ENCODE measurements around the gene NT5C. TPM values are rescaled to one million over a fixed set of nuclear protein-coding genes. Genes with fewer than 3 reads are reported as not detected.

The NT5C gene
- total RNA-seq, 1 donor from 2014 or later: 24.6 TPM

DNA sequence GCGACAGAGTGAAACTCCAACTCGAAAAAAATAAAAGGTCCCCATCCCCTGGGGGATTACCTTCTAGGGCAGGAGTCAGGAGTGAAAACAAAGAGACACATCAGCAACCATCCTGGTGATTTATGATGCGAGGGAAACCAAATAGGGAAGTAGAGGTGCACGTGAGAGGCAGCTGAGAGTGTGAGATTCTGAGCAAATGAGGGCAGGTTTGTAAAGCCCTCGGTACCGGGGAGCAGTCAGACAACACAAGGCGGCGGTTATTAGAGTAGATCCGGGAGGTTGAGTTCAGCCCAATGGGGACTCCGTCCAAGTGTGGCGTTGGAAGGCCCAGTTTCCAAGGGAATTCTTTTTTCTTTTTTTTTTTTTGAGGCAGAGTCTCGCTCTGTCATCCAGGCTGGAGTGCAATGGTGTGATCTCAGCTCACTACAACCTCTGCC lies 29.1 kb downstream of the NT5C start:
- DNase-seq: no peak
- intact Hi-C loops (cut with DNase I): no loop called here
- ATAC-seq (ENCODE audit: poor library complexity): no peak

GRCh38 chr17:75099881-75100595 lies 31.5 kb downstream of the NT5C start:
- no peak for ATAC-seq (ENCODE audit: poor library complexity)
- intact Hi-C loops (cut with DNase I): no loop called here
- DNase-seq: no peak

- intact Hi-C loops (cut with DNase I): no loop called here
- ATAC-seq (ENCODE audit: poor library complexity) (no peak), DNase-seq (no peak)
Observed at GRCh38 chr17:75098861-75099260, 32.7 kb downstream of the NT5C start.

GRCh38 chr17:75097865-75098264 lies 33.7 kb downstream of the NT5C start:
- no peak for ATAC-seq (ENCODE audit: poor library complexity)
- intact Hi-C loops (cut with DNase I): no loop called here
- no peak for DNase-seq

- intact Hi-C loops (cut with DNase I): no loop called here
- ATAC-seq (ENCODE audit: poor library complexity): peak; percentile 84
- peak; percentile 81 for DNase-seq
Observed at GRCh38 chr17:75096082-75096625, 35.4 kb downstream of the NT5C start.

DNA sequence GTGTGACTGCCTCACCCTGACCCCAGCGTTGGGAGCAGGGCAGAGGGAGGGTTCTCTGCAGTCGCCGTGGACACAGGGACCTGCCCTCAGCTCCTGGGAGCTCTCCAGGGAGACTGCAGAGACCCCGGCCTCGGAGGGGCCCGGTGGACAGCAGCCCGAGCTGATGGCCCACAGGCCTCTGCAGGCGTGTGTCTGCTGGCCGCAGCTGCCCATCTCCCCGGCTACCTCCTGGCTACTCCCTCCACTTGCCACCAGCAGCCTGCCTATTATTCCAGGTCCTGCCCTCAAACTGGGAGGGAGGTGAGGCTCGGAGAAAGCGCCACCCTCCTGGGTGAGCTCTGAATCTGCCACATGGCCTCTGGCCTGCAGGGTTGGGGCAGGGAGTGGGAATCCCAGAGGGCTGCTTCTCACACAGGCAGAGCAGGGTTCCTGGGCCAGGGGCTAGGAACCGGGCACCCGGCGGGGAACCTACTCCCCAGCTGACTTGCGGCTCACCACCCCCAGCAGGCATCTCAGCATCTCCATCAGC lies 36.6 kb downstream of the NT5C start:
- intact Hi-C loops (cut with DNase I): no loop called here
- DNase-seq: no peak

GRCh38 chr17:75093548-75094158 lies 37.9 kb downstream of the NT5C start:
- ATAC-seq (ENCODE audit: poor library complexity) (no peak), DNase-seq (no peak)
- intact Hi-C loops (cut with DNase I): no loop called here

More for the DNA sequence above, 36.6 kb downstream of the NT5C start:
- no peak for ATAC-seq (ENCODE audit: poor library complexity)

DNA sequence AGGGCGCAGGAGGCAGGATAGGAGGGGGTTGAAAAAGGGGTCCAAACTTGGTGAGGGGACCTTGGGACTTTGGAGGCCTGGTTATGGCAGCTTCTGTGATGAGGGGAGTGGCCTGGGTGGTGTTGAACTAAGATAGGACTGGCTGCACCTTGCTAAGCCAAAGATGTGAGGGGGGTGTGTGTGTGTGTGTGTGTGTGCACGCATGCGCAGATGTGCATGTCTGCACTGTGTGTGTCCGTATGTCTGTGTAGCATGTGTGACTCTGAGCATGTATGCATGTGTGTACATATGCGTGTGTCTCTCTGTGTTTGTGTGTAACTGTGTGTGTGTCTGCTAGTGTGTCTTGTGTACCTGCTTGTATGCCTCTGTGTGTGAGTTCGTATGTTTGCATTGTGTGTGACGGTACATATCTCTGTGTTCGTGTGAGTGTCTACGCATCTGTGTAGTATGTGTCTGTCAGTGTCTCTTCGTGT lies 39.7 kb downstream of the NT5C start:
- intact Hi-C loops (cut with DNase I): no loop called here
- DNase-seq (no peak), ATAC-seq (ENCODE audit: poor library complexity) (no peak)

GRCh38 chr17:75090871-75091854 lies 40.4 kb downstream of the NT5C start:
- ATAC-seq (ENCODE audit: poor library complexity): no peak
- intact Hi-C loops (cut with DNase I): no loop called here
- peak; percentile 71 for DNase-seq

DNA sequence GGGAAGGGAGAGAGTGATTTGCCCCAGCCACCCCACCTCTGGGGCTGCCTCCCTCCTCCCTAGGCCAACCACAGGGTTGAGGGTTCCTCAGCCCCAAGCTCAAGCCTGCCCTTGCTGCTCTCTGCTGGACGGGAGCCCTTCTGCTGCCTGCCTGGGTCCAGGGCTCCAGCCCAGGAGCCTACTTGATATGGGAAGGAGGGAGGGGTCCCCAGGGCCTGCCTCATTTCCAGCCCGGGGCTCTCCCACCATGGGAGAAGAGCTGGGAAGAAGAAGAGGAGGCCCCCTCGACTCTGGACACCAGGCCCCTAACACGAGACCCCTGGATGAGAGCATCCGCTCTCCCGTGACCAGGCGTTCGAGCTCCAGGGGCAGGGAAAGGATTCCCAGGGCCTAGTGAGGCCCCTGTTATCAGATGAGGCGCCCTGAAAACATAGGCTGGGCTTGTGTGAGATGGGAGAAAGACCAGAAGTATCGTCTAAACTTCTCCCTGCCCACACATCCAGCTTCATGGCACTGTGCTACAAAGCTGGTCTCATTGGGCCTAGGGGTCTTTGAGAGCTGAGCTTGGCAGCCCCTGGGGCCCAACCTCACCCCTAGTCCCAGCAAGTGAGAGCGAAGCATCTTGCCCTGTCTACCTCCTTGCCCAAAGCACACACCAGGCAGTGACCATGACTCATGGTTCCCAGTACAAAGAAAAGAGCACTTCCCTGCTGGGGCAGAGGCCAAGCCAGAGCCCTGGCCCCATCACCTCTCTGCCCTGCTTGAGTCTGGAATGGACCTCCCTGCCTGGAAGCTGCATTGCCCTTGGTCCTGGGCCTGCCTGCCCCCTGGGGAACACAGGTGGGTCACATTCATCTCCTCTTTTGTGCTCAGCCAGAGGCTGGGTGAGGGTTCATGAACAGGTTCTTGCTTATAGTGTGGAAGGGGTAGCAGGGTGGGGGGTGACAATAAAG lies 42.8 kb downstream of the NT5C start:
- ATAC-seq (ENCODE audit: poor library complexity): peak; percentile 14
- no peak for DNase-seq

DNA sequence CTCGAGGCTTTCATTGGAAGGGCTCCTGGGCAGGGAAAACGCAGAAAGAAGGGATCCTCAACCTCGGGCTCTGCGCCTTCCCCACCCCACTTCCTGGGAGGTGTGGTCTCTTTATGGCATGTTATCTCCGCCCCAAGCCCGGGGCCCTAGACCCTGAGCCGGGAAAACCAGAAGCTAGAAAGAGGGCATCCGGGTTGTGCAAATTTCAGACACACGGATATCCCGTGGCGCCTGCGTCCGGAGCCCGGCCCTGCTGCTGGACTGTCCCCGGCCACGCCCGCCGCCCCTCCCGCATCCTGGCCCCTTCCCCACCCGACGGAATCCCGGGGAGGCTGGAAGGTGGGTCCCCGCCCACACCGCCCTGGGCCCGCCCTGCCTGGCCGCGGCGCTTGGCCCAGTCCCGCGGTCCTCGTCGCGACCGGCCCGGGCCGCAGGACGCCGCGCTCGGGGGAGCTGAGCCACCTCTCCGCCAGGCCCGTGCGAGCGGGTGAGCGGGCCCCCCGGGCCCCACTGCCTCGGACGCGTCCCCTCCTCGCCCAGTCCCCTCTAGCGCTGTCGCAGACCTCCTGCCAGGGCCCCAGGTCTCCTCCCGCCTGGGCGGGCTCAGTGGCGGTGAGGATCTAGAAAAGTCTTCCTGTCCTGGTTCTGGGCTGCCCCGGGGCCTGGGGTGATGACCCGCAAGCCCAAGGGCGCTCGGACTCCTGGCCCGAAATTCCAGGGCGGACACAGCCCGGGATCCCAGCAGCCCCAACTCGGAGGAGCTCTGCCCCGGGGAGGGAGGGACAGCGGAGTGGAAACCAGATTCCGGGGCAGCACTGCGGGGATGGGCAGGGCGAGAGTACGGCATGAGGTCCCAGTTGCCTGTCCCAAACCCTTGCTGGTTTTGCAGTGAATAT lies 43.7 kb downstream of the NT5C start, which contains the start of gene SLC16A5:
Gene SLC16A5 (plus strand): TSS at position 397 of the 896 bp plus-strand sequence. CDS start 5,683 bp downstream, outside the sequence.
- intact Hi-C loops (cut with DNase I): no loop called here
- ATAC-seq (ENCODE audit: poor library complexity): peak; percentile 93
- peak; percentile 94 for DNase-seq

More for the DNA sequence above, 42.8 kb downstream of the NT5C start:
- intact Hi-C loops (cut with DNase I): no loop called here

- DNase-seq (no peak), ATAC-seq (ENCODE audit: poor library complexity) (no peak)
Observed at GRCh38 chr17:75087182-75087557, 44.4 kb downstream of the NT5C start.

DNA sequence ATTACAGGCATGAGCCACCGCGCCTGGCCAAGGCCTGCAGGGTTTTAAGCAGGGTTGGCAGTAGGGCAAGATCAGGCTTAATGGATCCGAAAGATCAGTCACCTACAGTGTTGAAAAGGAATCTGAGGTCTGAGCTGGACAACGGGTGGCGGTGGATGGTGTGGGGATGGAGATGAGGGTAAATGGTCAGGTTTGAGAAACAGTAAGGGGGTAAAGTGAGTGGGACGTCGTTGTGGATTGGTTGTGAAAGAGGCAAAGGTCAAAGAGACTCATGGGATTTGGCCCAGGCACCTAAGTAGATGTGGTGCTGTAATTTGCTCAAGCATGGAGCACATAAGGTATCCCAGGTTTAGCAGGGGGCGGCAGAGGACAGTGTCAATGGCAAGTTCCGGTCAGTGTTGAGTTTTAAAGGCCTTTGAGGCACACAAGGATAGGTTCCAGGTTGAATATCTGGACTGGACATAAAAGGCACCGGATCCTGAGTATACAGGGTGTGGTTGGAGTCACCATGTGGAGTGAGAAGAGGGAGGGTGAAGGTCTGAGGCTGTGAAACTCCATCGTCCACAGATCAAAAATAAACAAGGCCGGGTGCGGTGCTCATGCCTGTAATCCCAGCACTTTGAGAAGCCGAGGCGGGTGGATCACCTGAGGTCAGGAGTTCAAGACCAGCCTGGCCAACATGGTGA lies 44.9 kb downstream of the NT5C start:
- DNase-seq (no peak), ATAC-seq (ENCODE audit: poor library complexity) (no peak)
- intact Hi-C loops (cut with DNase I): no loop called here

More at GRCh38 chr17:75087182-75087557, 44.4 kb downstream of the NT5C start:
- intact Hi-C loops (cut with DNase I): no loop called here

DNA sequence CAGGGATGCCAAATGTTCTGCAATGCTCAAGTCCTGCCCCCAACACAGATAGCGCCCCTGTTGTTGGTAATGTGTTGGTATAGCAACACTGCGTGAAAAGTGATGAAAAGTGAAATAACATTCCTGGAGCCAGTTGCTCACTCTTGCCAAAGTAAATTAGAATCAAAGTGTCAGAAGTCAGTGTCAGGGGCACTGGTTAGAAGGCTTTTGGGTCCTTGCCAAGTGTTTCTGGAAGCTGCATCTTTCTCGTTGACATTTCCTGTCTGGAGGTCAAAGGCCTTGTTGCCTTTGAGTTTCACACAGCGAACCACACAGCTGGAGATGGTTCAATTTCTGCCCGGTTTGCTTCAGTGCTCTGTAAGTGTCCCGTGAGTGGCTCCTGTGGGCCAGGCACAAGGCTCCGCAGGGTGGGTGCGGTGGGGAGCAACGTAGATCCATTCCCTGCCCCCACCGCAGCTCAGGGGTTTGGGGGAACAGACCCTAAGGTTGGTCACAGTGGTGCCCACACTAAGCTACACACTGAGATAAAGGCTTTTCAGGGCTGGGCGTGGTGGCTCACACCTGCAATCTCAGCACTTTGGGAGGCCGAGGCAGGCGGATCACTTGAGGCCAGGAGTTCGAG lies 47.4 kb downstream of the NT5C start:
- DNase-seq: no peak
- ATAC-seq (ENCODE audit: poor library complexity): no peak
- intact Hi-C loops (cut with DNase I): no loop called here

GRCh38 chr17:75082683-75083082 lies 48.9 kb downstream of the NT5C start:
- no peak for DNase-seq
- ATAC-seq (ENCODE audit: poor library complexity): no peak
- intact Hi-C loops (cut with DNase I): no loop called here
